Nephron (organoid): ENCODE results near the gene IL1RAPL1.

Experiments used
- H3K27ac Mint-ChIP-seq, 3 experiments: 2 replicates each; pipeline ENCODE4 v1.8.0; 2020; ENCODE audit warnings: mixed read lengths in 3 of 3, mild to moderate bottlenecking in 2 of 3, moderate library complexity in 1 of 3
- H3K27me3 Mint-ChIP-seq: 2 replicates; pipeline ENCODE4 v1.8.0; 2021; ENCODE audit warnings: low read depth, mild to moderate bottlenecking, moderate library complexity, mixed read lengths
- H3K36me3 Mint-ChIP-seq: 2 replicates; pipeline ENCODE4 v1.8.0; 2020; ENCODE audit warnings: low read depth, mixed read lengths
- H3K4me1 Mint-ChIP-seq: 2 replicates; pipeline ENCODE4 v1.8.0; 2020; ENCODE audit warnings: mixed read lengths
- H3K4me3 Mint-ChIP-seq, 3 experiments: 2 replicates each; pipeline ENCODE4 v1.8.0; 2020; ENCODE audit warnings: mild to moderate bottlenecking in 3 of 3, mixed read lengths in 3 of 3, moderate library complexity in 2 of 3
- H3K9me3 Mint-ChIP-seq: 2 replicates; pipeline ENCODE4 v1.8.0; 2020; ENCODE audit warnings: mixed read lengths
- CTCF ChIP-seq, 3 experiments: fragments of 200-600 bp; sonication (generic); IDR thresholded peaks; one replicate each; pipeline ENCODE4 v1.5.0; 2021; ENCODE audit warnings: antibody characterized with exemption in 3 of 3; ENCODE audit not compliant: unreplicated experiment in 3 of 3

Gene IL1RAPL1

DNA sequence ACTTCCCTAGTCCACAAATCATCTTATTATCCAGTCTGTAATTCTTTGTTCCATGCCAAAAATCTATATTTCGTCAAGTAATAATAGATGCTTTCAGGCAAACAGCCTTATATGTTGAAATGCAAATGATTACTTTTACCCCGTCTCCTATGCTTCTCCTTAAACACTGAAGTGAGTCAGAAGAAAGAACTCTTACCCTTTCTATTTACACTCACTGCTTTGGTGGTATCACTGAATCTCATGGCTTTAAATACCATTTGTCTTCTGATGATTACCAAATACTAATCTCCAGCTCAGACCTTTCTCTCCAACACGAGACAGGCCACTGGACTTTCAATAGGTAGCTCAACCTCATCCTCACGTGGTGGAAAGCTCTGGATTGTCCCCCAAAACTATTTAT lies 558.1 kb downstream of the IL1RAPL1 start:
- no peak for TF ChIP-seq CTCF (IDR thresholded peaks at IDR 0.05; ENCODE audit: unreplicated experiment in 3 of 3)
- H3K27me3 Mint-ChIP-seq, result no peaks in the 10 kb centered on the region
- H3K4me3 Mint-ChIP-seq, result no peak overlapping the region
- H3K27ac Mint-ChIP-seq, result no peak overlapping the region
- no peaks in the 10 kb centered on the region for H3K4me1 Mint-ChIP-seq
- H3K9me3 Mint-ChIP-seq, result no peaks in the 10 kb centered on the region
- no peaks in the 10 kb centered on the region for H3K36me3 Mint-ChIP-seq

DNA sequence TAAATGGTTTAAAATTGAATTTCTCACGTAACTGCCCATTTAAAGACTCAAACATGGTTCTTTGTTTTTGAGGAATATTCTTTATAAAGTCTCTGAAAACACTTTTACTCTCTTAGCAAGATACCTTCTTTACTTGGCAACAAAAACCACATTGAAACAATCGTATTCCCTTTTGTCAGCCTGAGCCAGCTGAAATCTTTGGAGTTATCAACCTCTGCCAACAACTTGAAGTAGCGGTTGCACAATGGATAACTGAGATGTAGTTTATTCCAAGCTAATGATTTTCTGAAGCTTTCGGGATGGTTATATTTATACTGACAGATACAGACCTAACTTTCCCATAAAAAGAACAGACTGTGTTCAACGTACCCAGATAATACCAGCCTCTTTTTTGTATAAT lies 561.3 kb downstream of the IL1RAPL1 start:
- H3K4me1 Mint-ChIP-seq, result no peaks in the 10 kb centered on the region
- no peaks in the 10 kb centered on the region for H3K27me3 Mint-ChIP-seq
- no peaks in the 10 kb centered on the region for H3K9me3 Mint-ChIP-seq
- no peaks in the 10 kb centered on the region for H3K36me3 Mint-ChIP-seq
- no peak for TF ChIP-seq CTCF (IDR thresholded peaks at IDR 0.05; ENCODE audit: unreplicated experiment in 3 of 3)
- no peak overlapping the region for H3K27ac Mint-ChIP-seq
- no peak overlapping the region for H3K4me3 Mint-ChIP-seq

DNA sequence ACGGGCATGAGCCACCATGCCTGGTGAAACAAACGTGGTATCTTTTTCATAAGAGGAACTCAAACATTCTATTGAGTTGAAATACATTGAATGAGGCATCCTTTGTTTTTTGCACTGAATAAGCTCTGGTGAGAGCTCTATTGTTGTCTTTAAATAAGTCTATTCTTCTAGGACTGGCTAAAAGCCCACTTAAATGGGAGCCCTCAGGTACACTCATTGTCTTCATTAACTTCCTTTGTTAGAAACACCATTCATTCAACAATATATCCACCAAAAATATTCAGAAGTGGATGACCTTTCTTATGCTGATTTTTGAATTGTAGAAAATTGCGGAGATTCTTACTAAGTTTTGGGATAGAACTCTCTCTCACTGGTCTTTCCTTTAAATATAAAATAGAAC lies 568.0 kb downstream of the IL1RAPL1 start:
- Mint-ChIP-seq H3K27ac (no peak overlapping the region), H3K36me3 (no peaks in the 10 kb centered on the region), H3K4me1 (no peaks in the 10 kb centered on the region), H3K4me3 (no peak overlapping the region), H3K9me3 (no peaks in the 10 kb centered on the region), H3K27me3 (no peaks in the 10 kb centered on the region)
- TF ChIP-seq CTCF (IDR thresholded peaks at IDR 0.05; ENCODE audit: unreplicated experiment in 3 of 3), result no peak

GRCh38 chrX:29172880-29173279 lies 585.6 kb downstream of the IL1RAPL1 start:
- H3K27ac Mint-ChIP-seq, result no peak overlapping the region
- peaks cover 3% of the 10 kb centered on the region for H3K9me3 Mint-ChIP-seq
- H3K4me3 Mint-ChIP-seq, result no peak overlapping the region
- H3K36me3 Mint-ChIP-seq, result no peaks in the 10 kb centered on the region
- TF ChIP-seq CTCF (IDR thresholded peaks at IDR 0.05; ENCODE audit: unreplicated experiment in 3 of 3), result no peak
- H3K27me3 Mint-ChIP-seq, result no peaks in the 10 kb centered on the region
- no peaks in the 10 kb centered on the region for H3K4me1 Mint-ChIP-seq

DNA sequence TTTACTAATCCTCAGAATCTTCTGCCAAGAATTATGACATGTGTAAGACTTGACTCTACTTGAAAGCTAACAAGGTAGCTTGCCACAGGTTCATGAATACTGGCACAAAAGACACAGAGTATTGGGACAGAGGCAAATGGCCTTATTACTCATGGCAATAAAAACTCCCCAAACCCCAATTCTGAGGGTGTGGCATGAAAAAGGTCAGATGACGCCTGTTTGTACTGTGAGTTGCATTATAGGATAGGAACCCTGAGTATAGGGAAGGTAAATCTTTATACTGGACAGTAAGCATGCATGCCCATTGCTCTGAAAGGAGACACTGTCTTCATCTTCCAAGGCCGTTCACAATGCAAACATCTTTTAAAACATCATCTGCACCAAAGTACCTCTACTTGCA lies 600.0 kb downstream of the IL1RAPL1 start:
- Mint-ChIP-seq H3K27me3 (no peaks in the 10 kb centered on the region), H3K9me3 (no peaks in the 10 kb centered on the region), H3K4me3 (no peak overlapping the region), H3K36me3 (no peaks in the 10 kb centered on the region), H3K27ac (no peak overlapping the region), H3K4me1 (no peaks in the 10 kb centered on the region)
- TF ChIP-seq CTCF (IDR thresholded peaks at IDR 0.05; ENCODE audit: unreplicated experiment in 3 of 3), result no peak

GRCh38 chrX:29196501-29196900 lies 609.3 kb downstream of the IL1RAPL1 start:
- Mint-ChIP-seq H3K9me3 (no peaks in the 10 kb centered on the region), H3K4me3 (no peak overlapping the region), H3K27me3 (no peaks in the 10 kb centered on the region), H3K27ac (no peak overlapping the region), H3K36me3 (no peaks in the 10 kb centered on the region), H3K4me1 (no peaks in the 10 kb centered on the region)
- no peak for TF ChIP-seq CTCF (IDR thresholded peaks at IDR 0.05; ENCODE audit: unreplicated experiment in 3 of 3)
